ENCODE measurements around the gene CTRL.

Gene CTRL

GRCh38 chr16:67930191-67930590, 1.5 kb downstream of the CTRL start:
- Mint-ChIP-seq H3K4me1 (ENCODE audit: low read depth) (peaks cover 12% of the 10 kb centered on the region), H3K27ac (no peak overlapping the region), H3K9me3 (no peaks in the 10 kb centered on the region), H3K36me3 (ENCODE audit: low read depth) (peaks cover 96% of the 10 kb centered on the region), H3K4me3 (no peak overlapping the region), H3K27me3 (no peaks in the 10 kb centered on the region)
- intact Hi-C loops (cut with micrococcal nuclease) = loop anchor here (10.0 kb wide), 1 partner anchor 55 kb away; the partner anchor contains the start of gene EDC4

- intact Hi-C loops (cut with micrococcal nuclease) = loop anchor here (2.0 kb wide), 1 partner anchor 256 kb away; no protein-coding TSS in a partner anchor
- H3K27ac Mint-ChIP-seq = no peak overlapping the region
- H3K9me3 Mint-ChIP-seq = no peaks in the 10 kb centered on the region
- H3K36me3 Mint-ChIP-seq (ENCODE audit: low read depth) = peaks cover 91% of the 10 kb centered on the region
- H3K4me1 Mint-ChIP-seq (ENCODE audit: low read depth) = peaks cover 2% of the 10 kb centered on the region
- no peak overlapping the region for H3K4me3 Mint-ChIP-seq
- H3K27me3 Mint-ChIP-seq = no peaks in the 10 kb centered on the region
Observed at GRCh38 chr16:67928561-67929364, 2.9 kb downstream of the CTRL start.

GRCh38 chr16:67928147-67928546, 3.5 kb downstream of the CTRL start:
- intact Hi-C loops (cut with micrococcal nuclease) = loop anchor here (2.0 kb wide), 1 partner anchor 255 kb away; no protein-coding TSS in a partner anchor
- Mint-ChIP-seq H3K4me1 (ENCODE audit: low read depth) (no peaks in the 10 kb centered on the region), H3K9me3 (no peaks in the 10 kb centered on the region), H3K27me3 (no peaks in the 10 kb centered on the region), H3K27ac (no peak overlapping the region), H3K4me3 (no peak overlapping the region), H3K36me3 (ENCODE audit: low read depth) (peaks cover 91% of the 10 kb centered on the region)

- intact Hi-C loops (cut with micrococcal nuclease) = no loop called here
- Mint-ChIP-seq H3K36me3 (ENCODE audit: low read depth) (peaks cover 90% of the 10 kb centered on the region), H3K27ac (no peak overlapping the region)
Observed at GRCh38 chr16:67927131-67927941, 4.3 kb downstream of the CTRL start.

GRCh38 chr16:67926181-67926750, 5.4 kb downstream of the CTRL start:
- Mint-ChIP-seq H3K4me1 (ENCODE audit: low read depth) (peaks cover 15% of the 10 kb centered on the region), H3K27ac (no peak overlapping the region), H3K36me3 (ENCODE audit: low read depth) (peaks cover 90% of the 10 kb centered on the region), H3K27me3 (no peaks in the 10 kb centered on the region), H3K4me3 (no peak overlapping the region), H3K9me3 (no peaks in the 10 kb centered on the region)
- intact Hi-C loops (cut with micrococcal nuclease) = no loop called here

More at GRCh38 chr16:67927131-67927941, 4.3 kb downstream of the CTRL start:
- no peak overlapping the region for H3K4me3 Mint-ChIP-seq
- H3K9me3 Mint-ChIP-seq = no peaks in the 10 kb centered on the region
- H3K27me3 Mint-ChIP-seq = no peaks in the 10 kb centered on the region
- peaks cover 6% of the 10 kb centered on the region for H3K4me1 Mint-ChIP-seq (ENCODE audit: low read depth)

GRCh38 chr16:67924140-67924906, 7.3 kb downstream of the CTRL start:
- H3K4me1 Mint-ChIP-seq (ENCODE audit: low read depth) = peaks cover 15% of the 10 kb centered on the region
- no peaks in the 10 kb centered on the region for H3K9me3 Mint-ChIP-seq
- no peak overlapping the region for H3K4me3 Mint-ChIP-seq
- H3K36me3 Mint-ChIP-seq (ENCODE audit: low read depth) = peaks cover 88% of the 10 kb centered on the region
- H3K27me3 Mint-ChIP-seq = no peaks in the 10 kb centered on the region
- intact Hi-C loops (cut with micrococcal nuclease) = no loop called here
- no peak overlapping the region for H3K27ac Mint-ChIP-seq

- H3K36me3 Mint-ChIP-seq (ENCODE audit: low read depth) = peaks cover 88% of the 10 kb centered on the region
- H3K9me3 Mint-ChIP-seq = no peaks in the 10 kb centered on the region
- no peak overlapping the region for H3K27ac Mint-ChIP-seq
- intact Hi-C loops (cut with micrococcal nuclease) = no loop called here
- no peak overlapping the region for H3K4me3 Mint-ChIP-seq
- H3K27me3 Mint-ChIP-seq = no peaks in the 10 kb centered on the region
- H3K4me1 Mint-ChIP-seq (ENCODE audit: low read depth) = peaks cover 15% of the 10 kb centered on the region
Observed at GRCh38 chr16:67923414-67924116, 8.1 kb downstream of the CTRL start.

- peaks cover 88% of the 10 kb centered on the region for H3K36me3 Mint-ChIP-seq (ENCODE audit: low read depth)
- H3K9me3 Mint-ChIP-seq = no peaks in the 10 kb centered on the region
- no peak overlapping the region for H3K4me3 Mint-ChIP-seq
- intact Hi-C loops (cut with micrococcal nuclease) = no loop called here
- H3K27ac Mint-ChIP-seq = no peak overlapping the region
- no peaks in the 10 kb centered on the region for H3K27me3 Mint-ChIP-seq
- peaks cover 17% of the 10 kb centered on the region for H3K4me1 Mint-ChIP-seq (ENCODE audit: low read depth)
Observed at GRCh38 chr16:67922740-67923139, 8.9 kb downstream of the CTRL start.

- Mint-ChIP-seq H3K27ac (no peak overlapping the region), H3K36me3 (ENCODE audit: low read depth) (peaks cover 88% of the 10 kb centered on the region), H3K4me3 (no peak overlapping the region), H3K9me3 (no peaks in the 10 kb centered on the region), H3K4me1 (ENCODE audit: low read depth) (peaks cover 22% of the 10 kb centered on the region), H3K27me3 (no peaks in the 10 kb centered on the region)
- intact Hi-C loops (cut with micrococcal nuclease) = no loop called here
Observed at GRCh38 chr16:67922221-67922620, 9.4 kb downstream of the CTRL start.

GRCh38 chr16:67919622-67920221, 11.9 kb downstream of the CTRL start:
- Mint-ChIP-seq H3K27me3 (no peaks in the 10 kb centered on the region), H3K36me3 (ENCODE audit: low read depth) (peaks cover 96% of the 10 kb centered on the region), H3K9me3 (no peaks in the 10 kb centered on the region), H3K27ac (no peak overlapping the region), H3K4me1 (ENCODE audit: low read depth) (peaks cover 31% of the 10 kb centered on the region), H3K4me3 (no peak overlapping the region)
- intact Hi-C loops (cut with micrococcal nuclease) = no loop called here

GRCh38 chr16:67917852-67918236, 13.8 kb downstream of the CTRL start:
- no peak overlapping the region for H3K4me3 Mint-ChIP-seq
- intact Hi-C loops (cut with micrococcal nuclease) = no loop called here
- H3K9me3 Mint-ChIP-seq = no peaks in the 10 kb centered on the region
- no peaks in the 10 kb centered on the region for H3K27me3 Mint-ChIP-seq
- no peak overlapping the region for H3K27ac Mint-ChIP-seq
- peaks cover 91% of the 10 kb centered on the region for H3K36me3 Mint-ChIP-seq (ENCODE audit: low read depth)
- peaks cover 30% of the 10 kb centered on the region for H3K4me1 Mint-ChIP-seq (ENCODE audit: low read depth)

- intact Hi-C loops (cut with micrococcal nuclease) = no loop called here
- peaks cover 24% of the 10 kb centered on the region for H3K4me1 Mint-ChIP-seq (ENCODE audit: low read depth)
- H3K36me3 Mint-ChIP-seq (ENCODE audit: low read depth) = peaks cover 86% of the 10 kb centered on the region
- H3K9me3 Mint-ChIP-seq = no peaks in the 10 kb centered on the region
- H3K27me3 Mint-ChIP-seq = no peaks in the 10 kb centered on the region
- H3K4me3 Mint-ChIP-seq = no peak overlapping the region
- H3K27ac Mint-ChIP-seq = no peak overlapping the region
Observed at GRCh38 chr16:67917140-67917851, 14.4 kb downstream of the CTRL start.

All from dendritic cell treated with granulocyte-macrophage colony-stimulating factor and Interleukin-4, amounts not matched to agents 40 ng/mL and 50 ng/mL, for 4 days (primary cell).